Erythroblast (primary cell): Measurements from ENCODE around the gene AMIGO1.

ENCODE experiments used
- GATA1 ChIP-seq: IDR thresholded peaks from 2 replicates; pipeline ENCODE4 v1.6.1; 2011; ENCODE audit warnings: low read depth, mild to moderate bottlenecking, control low read depth, low read length, moderate library complexity
- POLR2A ChIP-seq: IDR thresholded peaks from 2 replicates; pipeline ENCODE4 v1.6.1; 2011; ENCODE audit warnings: mild to moderate bottlenecking, low read length

GRCh38 chr1:109500941-109501381 is 8.6 kb downstream of the AMIGO1 start:
- TF ChIP-seq POLR2A (no peak), GATA1 (no peak)
